ENCODE results near the gene AP2A2. TPM values are rescaled to one million over a fixed set of nuclear protein-coding genes. Genes with fewer than 3 reads are reported as not detected.

The AP2A2 gene
- total and polyA plus RNA-seq, 2 donors (not counting 1 experiment from before 2014, with no cell fraction given): 53.1 to 57.0 TPM

DNA sequence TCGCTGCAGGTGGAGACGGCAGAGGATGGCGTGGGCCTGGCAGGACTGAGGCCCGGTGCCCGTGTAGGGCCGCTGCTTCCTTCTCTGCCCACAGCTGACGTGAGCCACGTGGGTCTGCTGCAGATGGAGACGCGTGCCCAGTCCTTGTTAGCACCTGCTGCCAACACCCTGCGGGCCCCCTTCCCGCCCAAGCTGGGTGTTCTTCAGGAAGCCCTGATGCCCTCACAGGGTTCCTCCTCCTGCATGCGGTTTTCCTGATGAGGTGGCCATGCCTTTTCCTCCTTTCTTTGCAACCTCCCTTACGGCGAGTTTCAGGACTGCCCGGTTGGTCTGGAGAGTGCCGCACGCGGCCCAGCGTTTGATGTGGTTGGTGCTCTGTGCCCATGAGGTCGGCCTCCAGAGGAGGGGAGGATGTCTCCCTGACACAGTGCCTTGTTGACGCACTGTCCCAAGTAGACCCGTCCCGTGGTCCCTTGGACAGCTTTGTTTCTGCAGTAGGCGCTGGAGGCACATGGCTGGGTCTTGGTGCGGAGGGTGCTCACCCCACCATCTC, 44.7 kb downstream of the AP2A2 start:
- no peak for TF ChIP-seq EZH2 (IDR thresholded peaks at IDR 0.05; ENCODE audit: borderline replicate concordance, insufficient read depth, low read depth, low read length, poor library complexity, severe bottlenecking)
- TF ChIP-seq, protein P1, sequence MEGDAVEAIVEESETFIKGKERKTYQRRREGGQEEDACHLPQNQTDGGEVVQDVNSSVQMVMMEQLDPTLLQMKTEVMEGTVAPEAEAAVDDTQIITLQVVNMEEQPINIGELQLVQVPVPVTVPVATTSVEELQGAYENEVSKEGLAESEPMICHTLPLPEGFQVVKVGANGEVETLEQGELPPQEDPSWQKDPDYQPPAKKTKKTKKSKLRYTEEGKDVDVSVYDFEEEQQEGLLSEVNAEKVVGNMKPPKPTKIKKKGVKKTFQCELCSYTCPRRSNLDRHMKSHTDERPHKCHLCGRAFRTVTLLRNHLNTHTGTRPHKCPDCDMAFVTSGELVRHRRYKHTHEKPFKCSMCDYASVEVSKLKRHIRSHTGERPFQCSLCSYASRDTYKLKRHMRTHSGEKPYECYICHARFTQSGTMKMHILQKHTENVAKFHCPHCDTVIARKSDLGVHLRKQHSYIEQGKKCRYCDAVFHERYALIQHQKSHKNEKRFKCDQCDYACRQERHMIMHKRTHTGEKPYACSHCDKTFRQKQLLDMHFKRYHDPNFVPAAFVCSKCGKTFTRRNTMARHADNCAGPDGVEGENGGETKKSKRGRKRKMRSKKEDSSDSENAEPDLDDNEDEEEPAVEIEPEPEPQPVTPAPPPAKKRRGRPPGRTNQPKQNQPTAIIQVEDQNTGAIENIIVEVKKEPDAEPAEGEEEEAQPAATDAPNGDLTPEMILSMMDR (IDR thresholded peaks at IDR 0.05): no peak
- Mint-ChIP-seq H3K27me3 (no peaks in the 10 kb centered on the region), H3K4me3 (peak overlapping the region; percentile 2), H3K9me3 (ENCODE audit: insufficient read depth) (no peaks in the 10 kb centered on the region), H3K27ac (no peak overlapping the region), H3K4me1 (peaks cover 19% of the 10 kb centered on the region)
- Histone ChIP-seq H3K36me3 (replicated peaks in 1 of 2; ENCODE audit: control extremely low read depth in 1 of 2, control insufficient read depth in 1 of 2, extremely low read depth in 1 of 2, insufficient read depth in 2 of 2, low read length in 1 of 2) (peaks cover 0 to 30% of the 10 kb centered on the region in 2 experiments), H4K20me1 (ENCODE audit: control insufficient read depth, insufficient read depth, low read length, poor library complexity, severe bottlenecking) (peaks cover 20% of the 10 kb centered on the region), H3K4me2 (replicated peaks; ENCODE audit: low read depth, low read length, poor library complexity, severe bottlenecking) (peak overlapping the region; percentile 28), H3K27me3 (replicated peaks in 1 of 4; ENCODE audit: control extremely low read depth in 1 of 4, control insufficient read depth in 3 of 4, insufficient read depth in 4 of 4, low read length in 3 of 4) (no peaks in the 10 kb centered on the region), H3K9ac (ENCODE audit: low read length) (no peak overlapping the region), H3K27ac (ENCODE audit: low read length in 2 of 2) (no peak overlapping the region), H3K4me3 (ENCODE audit: control extremely low read depth in 1 of 5, extremely low read depth in 1 of 5, insufficient read depth in 1 of 5, low read depth in 2 of 5, low read length in 4 of 5) (no peak overlapping the region), H3K9me3 (ENCODE audit: control extremely low read depth in 1 of 3, control insufficient read depth in 2 of 3, insufficient read depth in 1 of 3, low read length in 2 of 3) (no peaks in the 10 kb centered on the region), H2AFZ (ENCODE audit: insufficient read depth, low read depth, low read length, poor library complexity, severe bottlenecking) (no peak overlapping the region), H3K4me1 (ENCODE audit: control insufficient read depth in 2 of 2, insufficient read depth in 2 of 2, low read length in 2 of 2) (peaks cover 6 to 9% of the 10 kb centered on the region in 2 donors), H3K79me2 (ENCODE audit: control insufficient read depth, insufficient read depth, low read length) (peaks cover 39% of the 10 kb centered on the region)
- POLR2A ChIA-PET: no interaction called here
- DNase-seq (no peak), ATAC-seq (ENCODE audit: low read depth) (peak; percentile 21)
- CTCF ChIA-PET: no interaction called here
- intact Hi-C loops (cut with micrococcal nuclease): no loop called here
- WGBS (ENCODE audit: insufficient coverage): 17% methylated on average over 22 of the region's 26 CpGs

DNA sequence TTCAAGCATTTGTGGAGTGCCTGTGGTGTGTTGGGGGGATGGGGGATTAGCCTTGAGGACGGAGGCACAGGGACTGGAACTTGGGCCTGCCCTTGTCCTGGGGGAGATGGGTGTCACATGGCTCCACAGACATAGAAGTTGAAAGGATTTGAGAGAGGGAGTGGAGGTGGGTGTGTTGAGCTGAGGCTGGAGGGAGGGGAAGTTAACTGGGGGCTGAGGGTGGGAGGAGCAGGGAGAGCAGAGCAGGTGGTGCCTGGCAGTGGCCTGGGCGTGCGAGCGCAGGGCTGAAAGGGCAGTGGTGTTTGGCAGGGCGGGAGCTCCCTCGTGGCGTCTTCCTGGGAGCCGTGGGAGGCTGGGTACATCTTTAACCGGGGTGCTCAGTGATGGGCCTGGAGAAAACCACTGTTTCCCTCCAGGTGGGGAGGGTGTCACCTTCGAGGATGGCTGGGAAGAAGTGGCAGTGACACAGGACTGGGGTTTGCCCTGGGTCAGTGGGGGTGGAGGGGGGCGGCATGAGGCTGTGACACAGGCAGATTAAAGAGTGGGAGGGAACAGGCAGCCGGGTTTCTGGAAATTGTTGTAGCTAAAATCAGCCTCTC, 45.5 kb downstream of the AP2A2 start:
- 28% methylated on average over 11 of the region's 12 CpGs for WGBS (ENCODE audit: insufficient coverage)
- TF ChIP-seq, protein P1 (IDR thresholded peaks at IDR 0.05): no peak
- TF ChIP-seq EZH2 (IDR thresholded peaks at IDR 0.05; ENCODE audit: borderline replicate concordance, insufficient read depth, low read depth, low read length, poor library complexity, severe bottlenecking): no peak
- ChIA-PET CTCF (no interaction called here), POLR2A (no interaction called here)
- peak overlapping the region; percentile 37 for H3K27ac Mint-ChIP-seq
- Histone ChIP-seq H3K27me3 (replicated peaks in 1 of 4; ENCODE audit: control extremely low read depth in 1 of 4, control insufficient read depth in 3 of 4, insufficient read depth in 4 of 4, low read length in 3 of 4) (no peaks in the 10 kb centered on the region), H2AFZ (ENCODE audit: insufficient read depth, low read depth, low read length, poor library complexity, severe bottlenecking) (no peak overlapping the region), H3K36me3 (replicated peaks in 1 of 2; ENCODE audit: control extremely low read depth in 1 of 2, control insufficient read depth in 1 of 2, extremely low read depth in 1 of 2, insufficient read depth in 2 of 2, low read length in 1 of 2) (peaks cover 0 to 30% of the 10 kb centered on the region in 2 experiments), H4K20me1 (ENCODE audit: control insufficient read depth, insufficient read depth, low read length, poor library complexity, severe bottlenecking) (peaks cover 20% of the 10 kb centered on the region), H3K79me2 (ENCODE audit: control insufficient read depth, insufficient read depth, low read length) (peaks cover 38% of the 10 kb centered on the region), H3K9me3 (ENCODE audit: control extremely low read depth in 1 of 3, control insufficient read depth in 2 of 3, insufficient read depth in 1 of 3, low read length in 2 of 3) (no peaks in the 10 kb centered on the region), H3K9ac (ENCODE audit: low read length) (no peak overlapping the region), H3K4me2 (replicated peaks; ENCODE audit: low read depth, low read length, poor library complexity, severe bottlenecking) (no peak overlapping the region), H3K4me3 (ENCODE audit: control extremely low read depth in 1 of 5, extremely low read depth in 1 of 5, insufficient read depth in 1 of 5, low read depth in 2 of 5, low read length in 4 of 5) (no peak overlapping the region), H3K27ac (ENCODE audit: low read length in 2 of 2) (no peak overlapping the region), H3K4me1 (ENCODE audit: control insufficient read depth in 2 of 2, insufficient read depth in 2 of 2, low read length in 2 of 2) (peaks cover 6 to 9% of the 10 kb centered on the region in 2 donors)
- H3K27me3 Mint-ChIP-seq: no peaks in the 10 kb centered on the region
- ATAC-seq (ENCODE audit: low read depth): no peak
- H3K4me3 Mint-ChIP-seq: no peak overlapping the region
- H3K4me1 Mint-ChIP-seq: peaks cover 19% of the 10 kb centered on the region
- no peak for DNase-seq
- no peaks in the 10 kb centered on the region for H3K9me3 Mint-ChIP-seq (ENCODE audit: insufficient read depth)
- intact Hi-C loops (cut with micrococcal nuclease): no loop called here

Measured in B cell (primary cell).